GM19467 (cell line): ENCODE results near the gene FBXO30.

Experiments used
- ATAC-seq: cut with Tn5 transposase; IDR thresholded peaks from one replicate; pipeline ENCODE4 v1.9.1; 2021; ENCODE audit warnings: mild to moderate bottlenecking, moderate library complexity; ENCODE audit not compliant: unreplicated experiment

The FBXO30 gene

DNA sequence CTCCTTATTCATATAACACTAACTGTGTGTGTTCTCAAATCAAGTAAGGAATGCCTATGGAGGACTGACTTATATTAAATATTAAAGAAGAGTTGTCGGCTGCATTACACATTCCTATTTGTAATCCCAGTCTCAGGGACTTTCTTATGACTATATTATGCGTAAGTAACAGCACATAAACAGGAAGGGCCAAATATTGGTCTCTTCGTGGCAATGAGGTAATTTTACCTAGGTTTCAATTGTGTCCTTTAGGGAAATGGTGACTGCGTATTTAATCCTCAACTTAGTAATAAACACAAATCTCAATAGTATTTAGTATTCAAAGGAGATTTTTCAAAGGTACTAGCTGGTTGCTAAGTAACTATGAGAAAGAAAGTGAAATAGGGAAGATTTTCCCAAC is 56.5 kb downstream of the FBXO30 start:
- no peak for ATAC-seq

DNA sequence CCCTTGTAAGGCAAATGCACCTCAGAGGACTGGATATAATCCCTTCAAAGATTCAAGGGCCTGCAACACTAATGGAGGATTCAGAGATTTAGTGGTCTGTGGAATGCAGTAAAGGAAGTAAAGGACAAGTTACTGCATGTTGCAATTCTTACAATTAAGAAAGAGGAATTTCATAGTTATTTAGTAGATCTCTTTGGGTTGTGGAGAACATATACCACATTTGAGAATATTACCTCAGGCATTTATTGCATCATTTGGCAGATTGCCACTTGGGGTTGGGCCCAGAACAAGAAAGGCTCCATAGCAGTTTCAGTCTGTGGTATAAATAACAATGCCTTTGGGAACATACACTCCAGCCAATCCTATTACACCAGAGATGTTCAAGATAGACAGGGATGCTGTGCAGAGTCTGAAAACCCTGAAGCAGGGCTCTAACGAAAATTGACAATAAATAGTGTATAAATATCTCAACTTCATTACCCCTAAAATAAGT is 58.4 kb downstream of the FBXO30 start:
- no peak for ATAC-seq

DNA sequence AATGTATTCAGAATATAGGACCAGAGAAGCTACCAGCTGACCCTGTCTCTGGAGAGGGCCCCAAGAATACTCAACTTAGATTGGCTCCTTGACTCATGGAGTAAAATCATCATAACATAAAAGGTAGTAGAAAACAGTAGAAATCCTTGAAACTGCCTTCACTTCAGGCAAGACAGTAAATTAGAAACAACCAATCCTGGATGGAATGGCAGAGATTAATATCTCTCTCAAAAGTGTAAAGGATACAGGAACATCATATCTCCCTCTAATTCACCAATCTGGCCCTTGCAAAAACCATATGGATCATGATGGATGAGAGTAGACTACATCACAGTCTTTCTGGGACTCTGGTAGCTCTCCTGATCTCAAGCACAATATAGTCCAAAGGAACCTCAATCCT is 58.9 kb downstream of the FBXO30 start:
- ATAC-seq: no peak

DNA sequence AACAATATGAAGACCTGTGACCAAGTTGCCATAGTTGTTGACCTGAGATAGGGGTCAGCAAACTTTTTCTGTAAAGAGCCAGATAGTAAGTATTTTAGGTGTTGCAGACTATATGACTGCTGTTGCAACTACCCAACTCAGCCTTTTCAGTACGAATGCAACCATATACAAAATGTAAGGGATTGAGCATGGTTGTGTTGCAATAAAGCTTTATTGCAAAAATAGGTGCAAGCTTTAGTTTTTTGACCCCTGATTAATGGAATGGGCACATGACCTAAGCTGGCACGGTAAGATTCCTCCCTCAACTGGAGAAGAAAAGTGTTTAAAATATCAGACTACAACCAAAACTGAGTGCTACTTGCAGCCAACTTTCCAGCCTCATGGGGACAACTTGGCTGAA is 62.0 kb downstream of the FBXO30 start:
- no peak for ATAC-seq

DNA sequence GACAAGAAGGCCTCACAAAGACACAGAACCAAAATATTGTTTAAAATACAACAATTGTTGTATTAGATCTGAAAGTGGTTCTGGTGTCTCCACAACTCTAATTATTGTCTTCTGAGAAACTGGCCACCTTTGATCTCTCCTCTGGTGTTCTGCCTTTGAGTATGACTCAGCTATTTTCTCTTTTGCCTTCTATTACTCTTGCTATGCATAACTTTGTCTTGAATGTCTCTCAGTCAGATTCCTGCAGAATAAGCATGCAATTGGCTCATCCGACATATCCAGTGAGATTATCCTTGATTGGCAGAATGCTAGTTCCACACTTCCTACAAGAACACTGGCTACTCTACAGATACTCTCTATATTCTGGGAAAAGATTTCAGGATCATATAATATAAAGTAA is 65.0 kb downstream of the FBXO30 start:
- peak; percentile 59 for ATAC-seq

DNA sequence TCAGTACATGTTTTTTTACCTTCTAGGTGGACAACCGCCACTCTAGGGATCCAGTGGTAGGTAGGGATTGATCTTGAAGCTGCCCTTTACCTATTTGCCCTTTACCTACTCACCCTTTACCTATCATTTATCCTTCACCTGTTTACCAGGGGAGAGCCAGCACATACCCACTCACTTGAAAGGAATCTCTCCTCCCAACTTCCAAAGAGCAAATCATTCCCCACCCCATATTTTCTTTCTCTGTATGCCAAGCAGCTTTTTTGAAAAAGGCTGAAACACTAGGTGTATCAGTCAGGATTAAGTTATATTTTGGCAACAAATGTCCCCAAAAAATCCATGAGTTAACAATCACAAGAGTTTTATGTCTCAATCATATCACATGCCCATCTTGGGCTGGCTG is 68.7 kb downstream of the FBXO30 start:
- no peak for ATAC-seq

DNA sequence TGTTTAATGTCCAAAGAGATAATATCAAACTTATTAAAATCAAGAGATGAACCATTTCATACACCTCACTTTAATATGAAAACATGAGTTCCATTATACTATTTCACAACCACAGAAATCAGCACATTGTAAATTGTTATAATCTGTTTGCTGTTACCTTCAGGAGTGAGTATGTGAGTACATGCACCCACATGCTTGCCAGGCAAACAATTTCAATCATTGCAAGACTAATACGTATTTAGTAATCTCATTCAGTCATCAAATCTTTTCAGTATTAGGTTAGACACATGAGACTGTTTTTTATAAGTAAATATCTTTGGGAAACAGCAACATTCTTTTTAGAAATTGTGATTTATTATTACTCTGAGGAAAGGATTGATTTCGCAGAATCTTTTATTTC is 70.0 kb downstream of the FBXO30 start:
- no peak for ATAC-seq
